GM23338 (cell line): Measurements from ENCODE around the gene TIMM29. TPM values are rescaled to one million over a fixed set of nuclear protein-coding genes. Genes with fewer than 3 reads are reported as not detected.

ENCODE experiments used
- ATAC-seq: fragments of 200-7000 bp; cut with Tn5 transposase; 3 replicates; pipeline ENCODE4 v1.9.1; 2020
- DNase-seq: peaks from one replicate; pipeline ENCODE4 v3.0.0-alpha.2; 2015; ENCODE audit warnings: low spot score
- H2AFZ ChIP-seq: fragments of 200-600 bp; sonication (generic); 2 replicates; pipeline ENCODE4 v1.8.0; 2016; ENCODE audit warnings: antibody characterized with exemption, mild to moderate bottlenecking, moderate library complexity
- H3F3A ChIP-seq: fragments of 200-600 bp; sonication (generic); replicated peaks from 2 replicates; pipeline ENCODE4 v1.8.0; 2017; ENCODE audit warnings: antibody characterized with exemption, mixed run types, low read depth
- H3K27ac ChIP-seq: fragments of 200-600 bp; sonication (generic); 2 replicates; pipeline ENCODE4 v1.6.1; 2016; ENCODE audit warnings: low read depth
- H3K27me3 ChIP-seq: fragments of 200-600 bp; sonication (generic); 2 replicates; pipeline ENCODE4 v1.8.0; 2016; ENCODE audit warnings: mild to moderate bottlenecking, mixed run types, moderate library complexity; ENCODE audit not compliant: insufficient read depth
- H3K36me3 ChIP-seq: fragments of 200-600 bp; sonication (generic); 2 replicates; pipeline ENCODE4 v1.8.0; 2016; ENCODE audit warnings: mild to moderate bottlenecking; ENCODE audit not compliant: insufficient read depth
- H3K4me1 ChIP-seq: fragments of 200-600 bp; sonication (generic); 2 replicates; pipeline ENCODE4 v1.8.0; 2016; ENCODE audit warnings: mild to moderate bottlenecking, moderate library complexity; ENCODE audit not compliant: insufficient read depth
- H3K4me2 ChIP-seq: fragments of 200-600 bp; sonication (generic); 2 replicates; pipeline ENCODE4 v1.7.1; 2017; ENCODE audit warnings: mixed run types
- H3K4me3 ChIP-seq: fragments of 200-600 bp; sonication (generic); 2 replicates; pipeline ENCODE4 v1.6.1; 2016; ENCODE audit warnings: mixed run types
- H3K79me2 ChIP-seq: fragments of 200-600 bp; sonication (generic); replicated peaks from 2 replicates; pipeline ENCODE4 v1.8.0; 2017; ENCODE audit warnings: mild to moderate bottlenecking; ENCODE audit not compliant: insufficient read depth
- H3K9me2 ChIP-seq: fragments of 200-600 bp; sonication (generic); 2 replicates; pipeline ENCODE4 v1.8.0; 2017; ENCODE audit not compliant: insufficient read depth
- H4K20me1 ChIP-seq: fragments of 200-600 bp; sonication (generic); replicated peaks from 2 replicates; pipeline ENCODE4 v1.8.0; 2017; ENCODE audit warnings: mild to moderate bottlenecking; ENCODE audit not compliant: insufficient read depth
- H3K27ac Mint-ChIP-seq: 2 replicates; pipeline ENCODE4 v1.8.0; 2020; ENCODE audit warnings: inconsistent platforms, mild to moderate bottlenecking, moderate library complexity, mixed read lengths
- H3K27me3 Mint-ChIP-seq: 3 replicates; pipeline ENCODE4 v1.8.0; 2022; ENCODE audit warnings: low read depth, mild to moderate bottlenecking, moderate library complexity, mixed read lengths, inconsistent platforms; ENCODE audit not compliant: insufficient read depth, poor library complexity
- H3K36me3 Mint-ChIP-seq: 3 replicates; pipeline ENCODE4 v1.8.0; 2021; ENCODE audit warnings: low read depth, mild to moderate bottlenecking, inconsistent platforms, moderate library complexity, mixed read lengths
- H3K4me1 Mint-ChIP-seq: 3 replicates; pipeline ENCODE4 v1.8.0; 2020; ENCODE audit warnings: mild to moderate bottlenecking, inconsistent platforms, mixed read lengths
- H3K4me3 Mint-ChIP-seq: 3 replicates; pipeline ENCODE4 v1.8.0; 2021; ENCODE audit warnings: moderate library complexity, mild to moderate bottlenecking, inconsistent platforms, mixed read lengths
- H3K9me3 Mint-ChIP-seq: 3 replicates; pipeline ENCODE4 v1.8.0; 2020; ENCODE audit warnings: moderate library complexity, mild to moderate bottlenecking, inconsistent platforms, mixed read lengths
- CREB1 ChIP-seq: fragments of 250-450 bp; sonication (Bioruptor Pico); IDR thresholded peaks from 2 replicates; pipeline ENCODE4 v1.5.0; 2020; ENCODE audit warnings: low read depth, mild to moderate bottlenecking, moderate library complexity
- CTCF ChIP-seq, 2 experiments: fragments of 200-600 bp in 1 of 2; sonication (generic) in 1 of 2; conservative IDR thresholded peaks; 2 replicates each; pipeline versions ENCODE4 v1.5.1 to v1.6.1; 2016 to 2017; ENCODE audit warnings: antibody characterized with exemption in 2 of 2, low read depth in 2 of 2, mild to moderate bottlenecking in 2 of 2, moderate library complexity in 1 of 2
- EZH2 ChIP-seq: fragments of 200-600 bp; sonication (generic); IDR thresholded peaks from one replicate; pipeline ENCODE4 v1.8.0; 2017; ENCODE audit warnings: antibody characterized with exemption, mild to moderate bottlenecking, low read depth; ENCODE audit not compliant: unreplicated experiment
- EZH2phosphoT487 ChIP-seq: fragments of 200-600 bp; sonication (generic); IDR thresholded peaks from one replicate; pipeline ENCODE4 v1.8.1; 2018; ENCODE audit warnings: antibody characterized with exemption; ENCODE audit not compliant: unreplicated experiment
- JUNB ChIP-seq: IDR thresholded peaks from one replicate; pipeline ENCODE4 v1.6.1; 2016; ENCODE audit warnings: antibody characterized with exemption; ENCODE audit not compliant: unreplicated experiment
- NANOG ChIP-seq: IDR thresholded peaks from 2 replicates; pipeline ENCODE4 v1.6.1; 2016; ENCODE audit warnings: antibody characterized with exemption, borderline replicate concordance
- POLR2AphosphoS5 ChIP-seq: IDR thresholded peaks from 2 replicates; pipeline ENCODE4 v1.6.1; 2016; ENCODE audit warnings: antibody characterized with exemption, low read depth
- STAT1 ChIP-seq: IDR thresholded peaks from one replicate; pipeline ENCODE4 v1.6.1; 2016; ENCODE audit warnings: antibody characterized with exemption; ENCODE audit not compliant: unreplicated experiment
- ZNF114 ChIP-seq: fragments of 250-450 bp; sonication (Bioruptor Pico); IDR thresholded peaks from 2 replicates; pipeline ENCODE4 v1.5.0; 2020; ENCODE audit warnings: mild to moderate bottlenecking, moderate library complexity
- ZNF331 ChIP-seq: fragments of 250-450 bp; sonication (Bioruptor Pico); IDR thresholded peaks from 2 replicates; pipeline ENCODE4 v1.5.0; 2020; ENCODE audit warnings: low read depth, mild to moderate bottlenecking, moderate library complexity
- ZNF462 ChIP-seq: fragments of 250-450 bp; sonication (Bioruptor Pico); IDR thresholded peaks from 2 replicates; pipeline ENCODE4 v1.5.0; 2020; ENCODE audit warnings: mild to moderate bottlenecking, moderate library complexity
- polyA plus RNA-seq: library from polyadenylated mRNA; unstranded; fragments of >200 nt; fragmentation: Nextera tagmentation; extraction: Ambion mirVana; gene quantifications from 2 replicates; pipeline ENCODE4 v1.2.1, GENCODE V29; 2016
- total RNA-seq: library from RNA; depleted of rRNA; stranded (reverse); fragments of >200 nt; shearing (Covaris generic); gene quantifications from 2 replicates; pipeline ENCODE4 v1.2.3, GENCODE V29; 2014
- TF ChIP-seq, protein P1 (sequence below): IDR thresholded peaks from 2 replicates; pipeline ENCODE4 v1.6.1; 2016; ENCODE audit warnings: antibody characterized with exemption
- TF ChIP-seq, protein P2 (sequence below): IDR thresholded peaks from one replicate; pipeline ENCODE4 v1.6.1; 2018; ENCODE audit warnings: antibody characterized with exemption; ENCODE audit not compliant: unreplicated experiment

TIMM29 gene
- total and polyA plus RNA-seq, 2 experiments from 2014 or later = 24.1 to 60.7 TPM

- Histone ChIP-seq H3K27me3 (no peaks in the 10 kb centered on the region), H3K27ac (no peak overlapping the region), H3K36me3 (no peaks in the 10 kb centered on the region; the same call in none of the 2 replicates), H3K79me2 (peaks cover 35% of the 10 kb centered on the region), H2AFZ (no peak overlapping the region), H3K4me3 (peak overlapping the region; percentile 80), H3K4me2 (peak overlapping the region; percentile 95), H4K20me1 (peaks cover 12% of the 10 kb centered on the region), H3K4me1 (peaks cover 7% of the 10 kb centered on the region), H3K9me2 (no peaks in the 10 kb centered on the region), H3F3A (peaks cover 12% of the 10 kb centered on the region)
- no peak for TF ChIP-seq EZH2phosphoT487
- no peak for TF ChIP-seq CREB1 (CRISPR knock-in tag)
- TF ChIP-seq ZNF114 (CRISPR knock-in tag) = no peak
- TF ChIP-seq JUNB = no peak
- TF ChIP-seq ZNF331 (CRISPR knock-in tag) = no peak
- TF ChIP-seq POLR2AphosphoS5 = no peak
- no peak for TF ChIP-seq ZNF462
- no peak for TF ChIP-seq NANOG
- TF ChIP-seq, protein P1, sequence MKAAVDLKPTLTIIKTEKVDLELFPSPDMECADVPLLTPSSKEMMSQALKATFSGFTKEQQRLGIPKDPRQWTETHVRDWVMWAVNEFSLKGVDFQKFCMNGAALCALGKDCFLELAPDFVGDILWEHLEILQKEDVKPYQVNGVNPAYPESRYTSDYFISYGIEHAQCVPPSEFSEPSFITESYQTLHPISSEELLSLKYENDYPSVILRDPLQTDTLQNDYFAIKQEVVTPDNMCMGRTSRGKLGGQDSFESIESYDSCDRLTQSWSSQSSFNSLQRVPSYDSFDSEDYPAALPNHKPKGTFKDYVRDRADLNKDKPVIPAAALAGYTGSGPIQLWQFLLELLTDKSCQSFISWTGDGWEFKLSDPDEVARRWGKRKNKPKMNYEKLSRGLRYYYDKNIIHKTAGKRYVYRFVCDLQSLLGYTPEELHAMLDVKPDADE = no peak
- no peak for TF ChIP-seq EZH2
- no peak for TF ChIP-seq CTCF (conservative IDR thresholded peaks at IDR 0.05; ENCODE audit: low read depth in 2 of 2)
- TF ChIP-seq, protein P2, sequence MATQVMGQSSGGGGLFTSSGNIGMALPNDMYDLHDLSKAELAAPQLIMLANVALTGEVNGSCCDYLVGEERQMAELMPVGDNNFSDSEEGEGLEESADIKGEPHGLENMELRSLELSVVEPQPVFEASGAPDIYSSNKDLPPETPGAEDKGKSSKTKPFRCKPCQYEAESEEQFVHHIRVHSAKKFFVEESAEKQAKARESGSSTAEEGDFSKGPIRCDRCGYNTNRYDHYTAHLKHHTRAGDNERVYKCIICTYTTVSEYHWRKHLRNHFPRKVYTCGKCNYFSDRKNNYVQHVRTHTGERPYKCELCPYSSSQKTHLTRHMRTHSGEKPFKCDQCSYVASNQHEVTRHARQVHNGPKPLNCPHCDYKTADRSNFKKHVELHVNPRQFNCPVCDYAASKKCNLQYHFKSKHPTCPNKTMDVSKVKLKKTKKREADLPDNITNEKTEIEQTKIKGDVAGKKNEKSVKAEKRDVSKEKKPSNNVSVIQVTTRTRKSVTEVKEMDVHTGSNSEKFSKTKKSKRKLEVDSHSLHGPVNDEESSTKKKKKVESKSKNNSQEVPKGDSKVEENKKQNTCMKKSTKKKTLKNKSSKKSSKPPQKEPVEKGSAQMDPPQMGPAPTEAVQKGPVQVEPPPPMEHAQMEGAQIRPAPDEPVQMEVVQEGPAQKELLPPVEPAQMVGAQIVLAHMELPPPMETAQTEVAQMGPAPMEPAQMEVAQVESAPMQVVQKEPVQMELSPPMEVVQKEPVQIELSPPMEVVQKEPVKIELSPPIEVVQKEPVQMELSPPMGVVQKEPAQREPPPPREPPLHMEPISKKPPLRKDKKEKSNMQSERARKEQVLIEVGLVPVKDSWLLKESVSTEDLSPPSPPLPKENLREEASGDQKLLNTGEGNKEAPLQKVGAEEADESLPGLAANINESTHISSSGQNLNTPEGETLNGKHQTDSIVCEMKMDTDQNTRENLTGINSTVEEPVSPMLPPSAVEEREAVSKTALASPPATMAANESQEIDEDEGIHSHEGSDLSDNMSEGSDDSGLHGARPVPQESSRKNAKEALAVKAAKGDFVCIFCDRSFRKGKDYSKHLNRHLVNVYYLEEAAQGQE = no peak
- no peak for TF ChIP-seq STAT1
- peak; percentile 44 for DNase-seq
- ATAC-seq = peak; percentile 3; the same call in 1 of the 3 replicates
- H3K4me1 Mint-ChIP-seq = peaks cover 7% of the 10 kb centered on the region; the same call in 2 of the 3 replicates
- no peaks in the 10 kb centered on the region; the same call in 2 of the 3 replicates for H3K9me3 Mint-ChIP-seq
- no peak overlapping the region; the same call in 1 of the 2 replicates for H3K27ac Mint-ChIP-seq
- peaks cover 26% of the 10 kb centered on the region for H3K36me3 Mint-ChIP-seq
- peaks cover 21% of the 10 kb centered on the region for H3K27me3 Mint-ChIP-seq
- H3K4me3 Mint-ChIP-seq = peak overlapping the region; percentile 88
Measured at GRCh38 chr19:10929402-10929794, 787 bp downstream of the TIMM29 start.
